HG02798 (cell line): ENCODE data around the gene GALNTL6.

Experiments
- ATAC-seq: cut with Tn5 transposase; IDR thresholded peaks from one replicate; pipeline ENCODE4 v1.9.1; 2021; ENCODE audit warnings: mild to moderate bottlenecking; ENCODE audit not compliant: unreplicated experiment, poor library complexity

Gene GALNTL6

DNA sequence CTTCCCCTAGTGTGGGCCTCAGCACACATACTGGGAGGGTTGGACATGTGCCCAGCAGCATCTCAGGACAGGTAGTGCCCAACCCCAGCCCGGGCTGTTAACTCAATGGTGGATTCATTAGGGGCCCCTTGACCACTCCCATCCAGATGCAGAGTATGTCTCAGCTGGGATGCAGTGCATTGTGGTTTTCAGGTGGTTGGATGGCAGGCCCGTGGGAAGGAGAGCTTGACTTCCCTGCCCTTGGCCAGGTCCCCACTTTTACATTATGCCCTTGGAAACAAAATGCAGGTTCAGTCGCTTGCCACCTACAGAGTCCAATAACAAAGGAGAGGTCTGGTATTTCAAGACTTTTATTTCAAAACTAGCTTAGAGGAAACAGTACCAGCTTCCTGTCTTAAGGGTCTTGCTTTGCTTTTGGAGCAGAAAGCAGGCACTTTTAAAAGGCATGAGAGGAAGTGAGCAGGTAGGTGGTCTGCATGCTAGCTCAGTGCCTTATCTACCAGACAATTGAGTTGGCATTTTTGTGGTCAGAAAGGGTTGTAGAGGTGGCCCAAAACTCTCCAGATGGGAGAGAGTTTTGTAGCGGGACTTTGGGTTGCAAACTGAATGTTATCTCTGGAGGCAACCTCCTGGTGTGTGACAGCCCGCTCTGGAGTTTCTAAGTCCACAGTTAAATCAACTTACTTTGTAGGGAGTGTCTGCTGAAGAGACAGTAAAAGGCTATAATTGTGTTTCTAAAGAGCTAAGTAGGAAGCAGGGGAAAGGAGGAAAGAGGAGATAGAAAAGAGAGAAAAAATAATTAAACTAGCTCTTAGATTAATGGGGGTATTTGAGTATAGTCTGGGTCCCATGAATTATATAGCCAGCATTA, 171.0 kb downstream of the GALNTL6 start:
- ATAC-seq, result no peak

DNA sequence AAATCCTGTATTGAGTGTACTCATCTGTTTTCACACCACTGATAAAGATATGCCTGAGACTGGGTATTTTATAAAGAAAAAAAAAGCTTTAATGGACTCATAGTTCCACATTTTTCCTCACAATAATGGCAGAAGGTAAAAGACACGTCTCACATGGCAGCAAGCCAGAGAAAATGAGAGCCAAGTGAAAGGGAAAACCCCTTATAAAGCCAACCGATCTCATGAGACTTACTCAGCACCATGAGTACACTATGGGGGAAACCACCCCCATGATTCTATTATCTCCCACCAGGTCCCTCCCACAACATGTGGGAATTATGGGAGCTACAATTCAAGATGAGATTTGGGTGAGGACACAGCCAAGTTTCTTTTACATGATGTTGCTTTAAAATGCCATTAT, 171.9 kb downstream of the GALNTL6 start:
- no peak for ATAC-seq

DNA sequence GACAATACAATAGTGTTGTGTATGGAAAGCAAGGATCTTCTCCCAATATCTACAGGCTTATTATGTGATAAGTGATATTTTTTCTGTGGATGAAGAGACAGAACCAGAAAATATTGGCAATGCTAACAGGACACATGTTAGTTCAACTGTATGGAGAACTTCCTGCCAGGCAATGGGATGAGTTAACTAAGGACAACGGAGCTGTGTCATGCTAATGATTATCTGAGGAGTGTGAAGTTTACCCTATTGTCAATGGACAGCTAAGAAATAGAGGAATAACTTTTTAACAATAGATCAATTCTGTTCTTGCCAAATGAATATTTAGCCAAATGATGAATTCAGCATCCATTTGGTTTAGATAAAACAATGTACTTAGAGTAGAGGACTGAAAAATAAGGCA, 180.0 kb downstream of the GALNTL6 start:
- ATAC-seq, result no peak

DNA sequence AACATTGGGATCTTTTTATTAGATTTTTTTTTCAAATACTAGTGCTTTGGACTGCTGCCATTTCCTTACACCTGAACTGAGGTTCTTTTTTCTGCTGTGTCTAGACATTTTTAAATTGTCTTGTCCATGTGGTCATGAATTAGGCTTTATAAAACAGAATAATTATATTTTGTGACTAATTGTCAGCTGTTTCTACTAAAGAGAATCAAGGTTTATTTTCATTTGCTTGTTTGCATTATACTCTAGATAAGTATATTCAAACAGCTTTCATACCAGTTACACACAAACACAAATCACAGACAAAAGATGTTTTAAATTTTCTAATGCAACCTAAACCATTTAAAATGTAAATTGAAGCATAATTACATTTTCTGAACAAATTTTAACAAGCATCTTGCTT, 194.7 kb downstream of the GALNTL6 start:
- ATAC-seq, result no peak

DNA sequence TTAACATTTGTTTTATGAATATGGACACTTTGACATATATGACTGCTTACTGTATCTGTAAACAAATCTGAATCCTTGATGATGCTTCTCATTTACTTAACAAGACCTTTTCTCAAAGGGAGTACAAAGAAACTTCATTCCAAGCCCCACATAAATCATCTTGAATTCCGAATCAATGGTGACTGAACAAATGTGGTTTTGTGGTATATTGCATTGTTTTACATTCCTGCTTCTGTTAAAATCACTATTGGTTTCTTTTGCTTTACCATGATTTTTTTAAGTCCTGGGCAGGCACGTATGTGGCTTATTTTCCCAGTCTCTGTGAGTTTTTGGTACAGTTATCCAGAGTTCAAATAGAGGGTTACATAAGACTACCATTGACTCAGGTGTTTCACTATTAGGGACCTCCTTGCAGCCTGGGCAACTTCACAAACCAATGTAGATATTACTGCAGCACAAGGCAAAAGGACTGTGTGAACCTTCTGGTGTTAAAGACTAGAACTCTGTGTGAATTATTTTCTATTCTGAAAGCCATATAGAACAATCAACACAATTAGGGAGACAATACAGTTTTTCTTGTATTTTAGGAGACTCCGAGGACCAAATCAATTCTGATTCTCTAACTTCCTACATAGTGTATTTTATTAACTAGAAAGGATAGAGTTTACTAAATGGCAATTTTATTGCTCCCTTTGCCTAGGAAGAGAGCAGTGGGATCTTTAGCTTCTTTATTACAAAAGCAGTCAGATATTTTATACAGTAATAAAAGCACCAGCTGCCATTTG, 196.4 kb downstream of the GALNTL6 start:
- ATAC-seq, result no peak

DNA sequence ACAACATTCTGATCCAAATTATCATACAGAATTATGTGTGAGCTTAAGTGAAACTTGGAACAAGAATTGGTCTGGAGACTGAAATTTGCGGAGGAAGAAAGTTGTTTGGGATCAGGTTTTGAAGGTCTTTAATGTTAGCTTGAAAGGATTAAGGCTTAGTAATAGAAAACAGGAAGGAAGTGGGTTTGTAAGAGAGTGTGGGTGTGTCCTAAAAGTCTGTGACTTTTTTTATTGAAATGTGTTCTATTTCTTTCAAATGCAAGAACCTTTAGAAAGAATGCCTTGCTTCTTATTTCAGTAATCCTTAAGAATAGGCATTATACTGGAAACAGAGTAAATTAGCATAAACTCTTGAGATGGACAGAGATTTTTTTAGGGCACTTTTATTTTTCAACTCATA, 198.0 kb downstream of the GALNTL6 start:
- no peak for ATAC-seq

DNA sequence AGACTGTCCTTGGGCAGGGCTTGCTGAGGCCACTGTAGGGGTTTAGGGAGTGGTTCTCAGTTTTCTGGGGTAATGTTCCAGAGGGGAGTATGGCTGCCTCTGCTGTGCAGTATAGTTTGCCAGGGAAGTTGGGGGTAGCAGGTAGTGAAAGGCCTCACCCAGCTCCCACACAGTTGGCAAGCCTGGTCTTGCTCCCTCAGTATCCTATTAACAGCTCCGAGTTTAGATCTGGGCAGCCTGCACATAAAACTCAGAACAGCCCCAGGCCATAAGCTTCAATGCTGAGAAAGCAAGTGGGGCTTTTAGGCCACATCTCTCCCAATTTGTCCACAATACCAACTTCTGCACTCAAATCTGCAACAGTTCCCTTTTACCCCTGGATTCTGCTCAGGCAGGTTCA, 205.2 kb downstream of the GALNTL6 start:
- no peak for ATAC-seq

DNA sequence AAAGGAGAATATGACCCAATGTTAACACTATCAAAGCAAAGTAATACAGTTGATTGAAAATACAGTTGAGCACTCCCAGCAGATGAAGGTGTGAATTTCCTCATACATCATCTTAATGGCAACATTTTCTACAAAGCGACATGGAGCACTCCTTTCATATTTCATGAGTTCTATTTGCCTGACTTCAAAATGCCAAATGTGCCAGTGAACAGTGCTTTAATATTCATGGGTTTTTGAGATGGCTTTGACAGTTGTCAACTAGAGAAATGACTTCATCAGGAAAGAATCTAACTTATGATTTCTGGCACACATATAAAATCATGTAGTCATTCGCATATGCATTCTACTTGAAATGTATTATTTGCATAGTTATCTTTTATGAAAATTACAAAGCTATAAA, 222.4 kb downstream of the GALNTL6 start:
- ATAC-seq, result no peak

DNA sequence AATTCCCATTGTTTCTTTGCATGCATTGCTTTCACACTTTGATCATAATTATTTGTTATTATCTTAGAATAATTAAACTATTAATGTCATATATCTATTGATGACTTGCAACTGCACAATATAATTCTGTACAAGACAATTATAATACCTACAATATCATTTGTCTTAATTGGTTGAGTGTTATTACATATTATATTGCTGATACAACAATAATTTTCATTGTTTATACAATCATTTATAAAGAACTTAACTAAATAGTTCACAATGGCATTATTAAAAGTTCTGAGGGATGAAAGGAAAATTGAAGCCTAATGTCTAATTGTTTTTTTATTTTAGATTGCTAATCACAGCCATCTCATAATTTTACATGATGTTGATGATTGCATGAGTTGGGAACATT, 227.6 kb downstream of the GALNTL6 start:
- no peak for ATAC-seq

DNA sequence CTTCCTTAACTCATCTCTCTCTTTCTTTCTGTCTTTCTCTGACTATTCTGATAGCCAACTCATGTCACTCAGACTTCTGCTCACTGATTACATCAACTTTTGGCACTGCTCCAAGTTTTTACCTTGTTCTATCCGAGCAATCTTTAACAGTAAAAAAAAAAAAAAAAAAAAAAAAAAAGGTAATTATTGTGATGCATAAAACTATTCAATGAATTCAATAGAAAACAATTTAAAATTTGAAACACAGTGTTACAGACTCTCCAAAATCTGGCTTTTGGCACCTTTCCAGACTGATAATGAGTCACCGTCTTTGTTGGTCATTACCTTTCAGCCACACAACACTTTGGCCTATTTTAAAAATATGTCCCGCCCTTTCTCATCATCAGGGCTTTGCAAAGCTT, 229.5 kb downstream of the GALNTL6 start:
- no peak for ATAC-seq

DNA sequence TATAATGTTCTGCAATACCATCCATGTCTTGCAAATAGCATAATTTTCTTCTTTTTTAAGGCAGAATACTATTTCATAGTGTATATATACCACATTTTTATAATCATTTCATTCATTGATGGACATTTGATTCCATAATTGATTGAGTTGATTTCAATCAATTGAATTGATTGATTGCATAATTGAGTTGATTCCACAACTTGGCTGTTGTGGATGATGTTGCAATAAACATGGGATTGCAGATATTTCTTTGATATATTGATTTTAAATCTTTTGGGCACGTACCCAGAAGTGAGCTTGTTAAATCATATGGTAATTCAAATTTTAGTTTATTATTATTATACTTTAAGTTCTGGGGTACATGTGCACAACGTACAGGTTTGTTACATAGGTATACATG, 232.8 kb downstream of the GALNTL6 start:
- ATAC-seq, result no peak

DNA sequence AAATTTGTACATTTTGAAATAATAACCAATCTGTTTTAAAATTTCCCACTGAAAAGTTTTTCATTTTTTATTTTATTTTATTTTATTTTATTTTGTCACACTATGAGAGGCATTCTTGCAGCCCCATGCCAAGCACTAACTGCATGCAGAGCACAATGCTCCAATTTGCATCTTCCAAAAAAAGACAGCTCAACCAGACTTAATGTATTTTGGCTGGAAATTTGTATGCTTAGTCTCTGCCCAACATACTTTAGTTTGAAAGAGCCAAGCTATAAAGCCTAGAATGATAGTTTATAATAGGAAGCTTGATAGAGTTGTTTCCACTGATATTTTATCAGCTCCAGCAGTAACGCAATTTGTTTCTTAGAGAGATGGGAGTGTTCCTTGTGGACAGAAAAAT, 235.5 kb downstream of the GALNTL6 start:
- ATAC-seq, result no peak

DNA sequence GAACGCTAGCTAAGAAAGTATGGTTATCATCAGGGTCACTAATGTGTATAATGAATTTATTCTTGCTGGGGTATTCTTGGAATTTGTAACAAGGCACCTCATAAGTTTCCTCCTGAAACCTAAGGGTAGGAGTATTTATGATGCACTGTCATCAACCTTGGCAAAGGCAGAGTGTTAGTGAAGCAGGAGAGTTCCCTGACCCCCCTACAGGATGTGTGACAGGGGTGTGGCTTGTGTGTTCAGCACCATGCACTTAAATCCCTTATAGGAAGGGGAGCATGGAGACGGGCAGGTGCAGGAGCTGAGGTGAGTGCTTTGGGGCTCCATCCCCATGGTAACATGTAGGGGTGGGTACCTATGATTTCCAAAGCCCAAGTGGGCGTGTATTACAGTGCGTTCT, 237.7 kb downstream of the GALNTL6 start:
- no peak for ATAC-seq

DNA sequence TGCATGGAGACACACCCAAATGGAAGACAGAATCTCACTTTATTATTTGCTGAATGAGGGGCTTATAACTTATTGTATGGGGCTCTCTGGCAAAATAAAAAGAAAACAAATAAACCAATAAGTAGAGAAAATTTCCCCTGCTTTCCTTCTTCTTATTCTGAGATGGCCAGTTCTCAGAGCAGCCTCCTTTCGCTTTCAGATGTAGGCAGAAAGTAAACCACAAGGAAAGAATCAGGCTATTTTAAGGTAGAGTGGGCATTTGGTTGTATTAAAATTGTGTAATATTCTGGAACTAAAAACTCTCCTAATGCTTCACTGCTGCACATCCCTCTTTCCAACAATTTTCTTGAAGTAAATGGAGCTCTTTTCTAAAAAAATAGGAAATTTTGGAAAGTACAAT, 241.8 kb downstream of the GALNTL6 start:
- peak; percentile 88 for ATAC-seq

DNA sequence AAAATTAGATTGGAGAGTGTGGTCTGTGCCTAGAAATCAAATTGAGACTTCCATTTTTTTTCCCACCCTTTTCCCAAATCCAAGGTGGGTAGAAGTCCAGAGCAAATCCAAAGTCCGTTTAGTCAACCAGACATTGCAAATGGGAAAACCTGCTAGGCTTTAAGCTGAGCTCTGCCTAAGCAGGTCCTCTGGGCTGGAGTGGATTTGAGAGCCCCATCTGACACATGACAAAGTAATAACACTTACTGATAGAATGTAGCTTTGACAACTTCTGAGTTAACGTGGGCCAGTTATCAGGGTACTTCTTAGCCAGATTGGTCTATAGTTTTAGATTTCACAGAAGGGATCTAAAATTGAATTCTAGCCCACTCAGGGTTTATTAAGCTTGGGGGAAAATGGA, 242.3 kb downstream of the GALNTL6 start:
- no peak for ATAC-seq

DNA sequence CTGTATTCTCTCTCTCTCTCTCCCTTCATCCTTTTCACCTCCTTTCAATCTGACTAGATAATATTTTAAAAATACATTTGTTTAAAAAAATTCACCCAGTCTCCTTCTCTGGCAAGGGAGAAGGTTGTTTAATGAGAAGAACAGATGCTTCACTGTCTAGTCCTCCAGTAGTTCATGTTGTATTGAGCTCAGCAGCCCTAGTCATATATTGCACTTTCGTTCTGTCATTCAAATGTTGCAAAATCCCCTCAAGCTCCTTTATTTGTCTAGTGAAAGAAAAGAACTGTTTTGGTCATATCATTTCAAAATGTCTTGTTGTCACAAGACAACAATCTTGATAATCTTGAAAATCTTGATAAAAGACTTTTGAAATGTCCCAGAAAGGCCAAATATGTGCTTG, 248.0 kb downstream of the GALNTL6 start:
- peak; percentile 80 for ATAC-seq

DNA sequence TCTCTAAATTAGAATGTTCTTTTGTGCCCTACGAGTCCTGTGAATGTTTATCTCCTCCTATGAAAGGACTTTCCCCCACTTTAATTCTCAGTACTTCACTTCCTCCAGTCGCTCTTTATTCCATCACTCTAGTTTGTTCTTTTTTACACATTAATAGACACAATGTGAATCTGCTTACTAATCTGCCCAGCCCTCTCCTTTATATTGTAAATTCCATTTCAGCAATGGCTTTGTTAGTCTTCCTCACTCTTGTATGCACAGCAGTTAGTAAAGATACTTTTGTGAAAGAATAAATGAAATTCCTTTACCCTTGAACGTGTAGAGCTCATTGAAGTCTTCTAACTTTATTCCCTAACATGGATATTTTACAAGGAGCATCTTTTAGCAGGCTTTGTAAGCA, 255.3 kb downstream of the GALNTL6 start:
- ATAC-seq, result no peak

DNA sequence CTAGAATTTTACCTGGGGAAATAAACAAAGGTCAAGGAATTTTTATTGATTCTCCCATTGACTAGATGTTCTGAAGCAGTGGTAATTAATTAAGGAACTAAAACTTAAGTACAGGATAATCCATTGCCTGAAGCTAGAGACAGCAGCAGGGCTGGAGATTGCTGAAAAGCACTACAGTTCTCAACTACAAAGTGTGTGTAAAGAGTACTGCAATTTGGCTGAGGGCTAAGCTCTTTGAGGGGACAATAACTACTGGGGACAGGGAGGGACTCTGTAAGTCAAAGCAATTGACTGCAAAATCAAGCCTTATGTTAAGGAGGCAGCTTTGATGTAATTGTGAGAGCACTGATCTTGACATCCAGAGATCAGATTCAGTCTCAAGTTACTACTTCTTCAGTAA, 260.4 kb downstream of the GALNTL6 start:
- no peak for ATAC-seq

DNA sequence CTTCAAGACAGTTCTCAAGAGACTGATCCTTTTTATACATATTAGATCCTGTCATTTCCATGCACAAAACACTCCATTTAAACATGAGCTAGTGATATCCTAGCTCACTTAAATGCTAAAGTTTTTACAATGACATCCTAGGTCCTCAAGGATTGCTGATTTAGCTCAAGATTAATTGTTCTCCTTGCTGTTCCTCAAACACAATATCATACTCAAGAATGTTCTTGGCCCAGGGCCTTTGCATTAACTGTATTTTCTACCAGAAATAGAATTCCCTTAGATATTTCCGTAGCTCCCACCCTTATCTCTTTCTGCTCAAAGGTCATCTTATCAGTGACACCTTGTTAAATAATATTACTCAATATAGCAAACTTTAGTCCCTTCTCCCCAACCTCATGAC, 270.1 kb downstream of the GALNTL6 start:
- no peak for ATAC-seq

DNA sequence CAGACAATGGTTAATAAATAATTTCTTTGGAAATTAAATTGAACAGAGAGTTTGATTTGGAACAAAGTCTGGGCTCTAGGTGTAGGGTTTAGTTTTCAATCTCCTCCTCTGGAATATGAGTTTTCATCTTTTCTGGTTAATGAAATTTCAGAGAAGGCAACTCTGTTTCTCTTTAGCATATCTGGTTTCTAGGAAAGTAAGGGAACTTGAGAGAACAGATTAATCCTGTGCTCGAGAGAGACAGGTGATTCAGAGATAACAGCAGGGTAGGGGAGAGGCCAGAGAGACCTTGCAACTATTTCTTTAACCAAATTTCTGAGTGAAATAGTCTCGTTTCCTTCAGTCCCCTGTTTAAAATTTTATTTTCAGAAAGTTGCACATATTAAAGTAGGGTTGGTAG, 275.4 kb downstream of the GALNTL6 start:
- no peak for ATAC-seq

DNA sequence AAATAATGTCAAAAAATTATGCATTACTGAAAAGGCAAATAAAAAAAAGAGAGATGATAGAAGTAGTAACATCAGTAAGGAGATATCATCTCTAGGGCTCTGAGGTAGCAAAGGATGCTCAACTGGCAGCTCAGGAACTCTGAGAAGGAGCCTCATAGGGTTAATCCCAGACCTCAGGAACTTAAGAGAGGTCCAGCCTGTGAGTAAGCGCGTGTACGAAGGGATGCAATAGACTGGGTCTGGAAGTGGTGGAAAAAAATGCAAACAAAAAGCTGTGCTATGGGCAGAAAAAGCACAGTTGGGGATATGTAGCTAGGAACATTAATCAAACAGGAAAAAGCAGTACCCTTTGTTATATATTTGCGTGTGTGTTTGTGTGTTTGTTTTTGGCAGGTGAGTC, 282.0 kb downstream of the GALNTL6 start:
- no peak for ATAC-seq

DNA sequence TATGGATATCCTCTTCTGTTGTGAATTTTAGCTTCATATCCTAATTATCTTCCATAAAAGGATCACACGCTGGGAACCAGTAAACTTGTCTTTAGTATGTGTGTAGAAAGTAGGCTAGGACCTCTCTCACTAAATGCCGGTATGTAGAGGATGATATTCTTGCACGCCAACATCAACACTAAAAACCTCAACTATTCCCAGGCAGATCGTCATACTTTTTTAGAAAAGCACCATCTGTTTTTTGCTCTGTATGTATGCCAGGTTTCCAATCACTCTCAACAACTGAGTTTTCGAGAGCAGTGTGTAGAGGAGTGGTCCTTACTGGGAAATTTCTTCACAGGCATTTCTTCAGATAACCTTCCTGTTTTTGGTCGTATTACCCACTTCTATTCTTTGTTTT, 283.6 kb downstream of the GALNTL6 start:
- ATAC-seq, result no peak
